Inflammatory macrophage treated with lipopolysaccharide for 4 hours (primary cell): ENCODE results near the gene PCDHB10.
"Not testable (repeated sequence)": the region's sequence is repeated elsewhere in the genome, so short reads cannot be mapped to it uniquely, and the experiment has no call there.

Source experiments
- DNase-seq: peaks from one replicate; pipeline ENCODE4 v3.0.0-alpha.2; 2020

PCDHB10 gene

DNA sequence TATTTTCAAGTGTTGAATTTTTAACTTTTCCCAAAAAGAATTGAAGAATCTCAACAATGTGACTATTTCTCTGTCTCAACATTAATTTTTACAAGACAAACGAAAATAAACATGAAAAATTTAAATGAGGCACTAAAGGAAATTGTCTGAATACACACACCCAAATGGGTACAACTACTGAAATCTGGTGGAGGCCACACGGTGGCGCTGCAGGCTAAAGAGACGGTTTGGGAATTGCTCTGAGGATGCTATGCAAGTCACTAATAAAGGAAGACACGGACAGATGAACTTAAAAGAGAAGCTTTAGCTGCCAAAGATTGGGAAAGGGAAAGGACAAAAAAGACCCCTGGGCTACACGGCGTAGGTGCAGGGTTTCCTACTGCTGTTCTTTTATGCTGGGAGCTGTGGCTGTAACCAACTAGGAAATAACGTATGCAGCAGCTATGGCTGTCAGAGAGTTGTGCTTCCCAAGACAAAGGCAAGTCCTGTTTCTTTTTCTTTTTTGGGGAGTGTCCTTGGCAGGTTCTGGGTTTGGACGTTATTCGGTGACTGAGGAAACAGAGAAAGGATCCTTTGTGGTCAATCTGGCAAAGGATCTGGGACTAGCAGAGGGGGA is at the start of gene PCDHB10:
TSS of gene PCDHB10 (plus strand) at position 244 of the 616 bp plus-strand sequence. CDS start at position 444, 200 bp downstream.
- DNase-seq = no peak

DNA sequence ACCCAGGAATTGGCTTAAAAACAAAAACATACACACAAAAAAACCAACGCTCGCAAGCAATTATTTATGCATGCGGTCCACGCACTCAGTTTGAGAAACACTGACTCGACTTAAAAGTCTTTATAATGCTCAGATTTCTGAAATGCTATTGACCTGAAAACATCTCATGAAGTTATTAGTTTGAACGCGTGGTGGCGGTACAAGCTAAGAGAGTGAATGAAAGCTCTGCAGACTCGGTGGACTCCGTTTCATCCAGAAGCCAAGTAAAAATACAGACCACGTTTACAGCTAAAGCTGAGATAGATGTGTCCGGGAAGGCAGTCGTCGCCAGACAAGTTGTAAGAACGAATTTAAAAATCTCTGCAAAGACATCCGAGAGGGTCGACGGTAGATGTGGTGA is 42.3 kb upstream of the PCDHB10 start, which contains the start of gene PCDHB6:
TSS of gene PCDHB6 (plus strand) at position 246 of the 400 bp plus-strand sequence. CDS start 201 bp downstream, outside the sequence.
- DNase-seq = no peak

DNA sequence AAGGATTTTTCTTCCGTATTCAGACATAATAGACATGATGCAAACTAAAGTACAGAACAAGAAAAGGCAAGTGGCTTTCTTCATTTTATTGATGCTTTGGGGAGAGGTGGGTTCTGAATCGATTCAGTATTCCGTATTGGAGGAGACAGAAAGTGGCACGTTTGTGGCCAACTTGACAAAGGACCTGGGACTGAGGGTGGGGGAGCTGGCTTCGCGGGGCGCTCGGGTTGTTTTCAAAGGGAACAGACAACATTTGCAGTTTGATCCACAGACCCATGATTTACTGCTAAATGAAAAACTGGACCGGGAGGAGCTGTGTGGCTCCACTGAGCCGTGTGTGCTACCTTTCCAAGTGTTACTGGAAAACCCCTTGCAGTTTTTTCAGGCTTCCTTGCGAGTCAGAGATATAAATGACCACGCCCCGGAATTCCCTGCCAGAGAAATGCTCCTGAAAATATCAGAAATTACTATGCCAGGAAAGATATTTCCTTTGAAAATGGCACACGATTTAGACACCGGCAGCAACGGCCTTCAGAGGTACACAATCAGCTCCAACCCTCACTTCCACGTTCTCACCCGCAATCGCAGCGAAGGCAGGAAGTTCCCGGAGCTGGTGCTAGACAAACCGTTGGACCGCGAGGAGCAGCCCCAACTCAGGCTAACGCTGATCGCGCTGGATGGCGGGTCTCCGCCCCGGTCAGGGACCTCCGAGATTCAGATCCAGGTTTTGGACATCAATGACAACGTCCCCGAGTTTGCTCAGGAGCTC is 41.7 kb upstream of the PCDHB10 start:
- no peak for DNase-seq

DNA sequence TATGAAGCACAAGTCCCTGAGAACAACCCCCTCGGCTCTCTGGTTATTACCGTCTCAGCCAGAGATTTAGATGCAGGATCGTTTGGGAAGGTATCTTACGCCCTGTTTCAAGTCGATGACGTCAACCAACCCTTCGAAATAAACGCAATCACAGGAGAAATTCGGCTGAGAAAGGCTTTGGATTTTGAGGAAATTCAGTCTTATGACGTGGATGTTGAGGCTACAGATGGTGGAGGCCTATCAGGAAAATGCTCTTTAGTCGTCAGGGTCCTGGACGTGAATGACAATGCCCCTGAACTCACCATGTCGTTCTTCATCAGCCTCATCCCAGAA is 41.2 kb upstream of the PCDHB10 start:
- no peak for DNase-seq

DNA sequence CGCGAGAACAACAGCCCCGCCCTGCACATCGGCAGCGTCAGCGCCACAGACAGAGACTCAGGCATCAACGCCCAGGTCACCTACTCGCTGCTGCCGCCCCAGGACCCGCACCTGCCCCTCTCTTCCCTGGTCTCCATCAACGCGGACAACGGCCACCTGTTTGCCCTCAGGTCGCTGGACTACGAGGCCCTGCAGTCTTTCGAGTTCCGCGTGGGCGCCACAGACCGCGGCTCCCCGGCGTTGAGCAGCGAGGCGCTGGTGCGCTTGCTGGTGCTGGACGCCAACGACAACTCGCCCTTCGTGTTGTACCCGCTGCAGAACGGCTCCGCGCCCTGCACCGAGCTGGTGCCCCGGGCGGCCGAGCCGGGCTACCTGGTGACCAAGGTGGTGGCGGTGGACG is 40.5 kb upstream of the PCDHB10 start:
- DNase-seq = not testable (repeated sequence)

DNA sequence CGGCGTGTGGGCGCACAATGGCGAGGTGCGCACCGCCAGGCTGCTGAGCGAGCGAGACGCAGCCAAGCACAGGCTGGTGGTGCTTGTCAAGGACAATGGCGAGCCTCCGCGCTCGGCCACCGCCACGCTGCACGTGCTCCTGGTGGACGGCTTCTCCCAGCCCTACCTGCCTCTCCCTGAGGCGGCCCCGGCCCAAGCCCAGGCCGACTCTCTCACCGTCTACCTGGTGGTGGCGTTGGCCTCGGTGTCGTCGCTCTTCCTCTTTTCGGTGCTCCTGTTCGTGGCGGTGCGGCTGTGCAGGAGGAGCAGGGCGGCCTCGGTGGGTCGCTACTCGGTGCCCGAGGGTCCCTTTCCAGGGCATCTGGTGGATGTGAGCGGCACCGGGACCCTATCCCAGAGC is 40.1 kb upstream of the PCDHB10 start:
- DNase-seq = not testable (repeated sequence)

DNA sequence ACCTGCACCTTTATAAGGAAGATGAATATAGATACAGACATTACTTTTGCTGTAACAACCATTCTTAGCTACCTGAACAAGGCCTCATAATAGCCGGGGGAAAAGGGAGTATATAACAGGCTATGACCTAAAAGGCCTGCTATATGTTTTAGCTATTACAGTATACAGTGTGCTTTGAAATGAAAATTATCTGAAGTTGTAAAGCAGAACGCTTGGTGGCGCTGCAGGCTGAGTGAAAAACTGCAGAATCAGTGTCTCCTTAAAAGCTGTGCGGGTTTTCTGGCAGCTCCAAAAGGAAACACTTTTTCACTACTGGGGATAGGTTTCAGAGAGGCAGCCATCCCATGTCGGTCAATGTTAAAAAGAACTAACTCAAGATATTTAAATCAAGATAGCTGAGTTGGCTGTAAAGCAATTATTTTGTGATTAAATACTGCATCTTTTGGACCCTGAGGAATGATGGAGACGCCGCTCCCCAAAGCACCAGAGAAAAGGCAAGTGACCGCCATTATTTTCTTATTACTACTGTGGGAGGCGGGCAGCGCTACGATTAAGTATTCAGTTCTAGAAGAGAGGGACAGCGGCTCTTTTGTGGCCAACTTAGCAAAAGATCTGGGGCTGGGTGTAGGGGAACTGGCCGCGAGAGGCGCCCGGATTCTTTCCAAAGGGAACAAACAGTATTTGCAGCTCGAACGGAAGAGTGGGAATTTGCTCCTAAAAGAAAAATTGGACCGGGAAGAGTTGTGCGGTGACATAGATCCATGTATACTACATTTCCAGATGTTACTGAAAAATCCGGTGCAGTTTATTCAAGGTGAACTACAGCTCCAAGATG is 36.4 kb upstream of the PCDHB10 start:
- DNase-seq = no peak

DNA sequence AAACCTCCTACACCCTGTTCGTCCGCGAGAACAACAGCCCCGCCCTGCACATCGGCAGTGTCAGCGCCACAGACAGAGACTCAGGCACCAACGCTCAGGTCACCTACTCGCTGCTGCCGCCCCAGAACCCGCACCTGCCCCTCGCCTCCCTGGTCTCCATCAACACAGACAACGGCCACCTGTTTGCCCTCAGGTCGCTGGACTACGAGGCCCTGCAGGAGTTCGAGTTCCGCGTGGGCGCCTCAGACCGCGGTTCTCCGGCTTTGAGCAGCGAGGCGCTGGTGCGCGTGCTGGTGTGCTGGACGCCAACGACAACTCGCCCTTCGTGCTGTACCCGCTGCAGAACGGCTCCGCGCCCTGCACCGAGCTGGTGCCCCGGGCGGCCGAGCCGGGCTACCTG is 34.8 kb upstream of the PCDHB10 start:
- DNase-seq = not testable (repeated sequence)

DNA sequence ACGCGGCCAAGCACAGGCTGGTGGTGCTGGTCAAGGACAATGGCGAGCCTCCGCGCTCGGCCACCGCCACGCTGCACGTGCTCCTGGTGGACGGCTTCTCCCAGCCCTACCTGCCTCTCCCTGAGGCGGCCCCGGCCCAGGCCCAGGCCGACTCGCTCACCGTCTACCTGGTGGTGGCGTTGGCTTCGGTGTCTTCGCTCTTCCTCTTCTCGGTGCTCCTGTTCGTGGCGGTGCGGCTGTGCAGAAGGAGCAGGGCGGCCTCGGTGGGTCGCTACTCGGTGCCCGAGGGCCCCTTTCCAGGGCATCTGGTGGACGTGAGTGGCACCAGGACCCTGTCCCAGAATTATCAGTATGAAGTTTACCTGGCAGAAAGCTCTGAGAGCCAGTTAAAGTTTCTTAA is 34.3 kb upstream of the PCDHB10 start:
- not testable (repeated sequence) for DNase-seq

DNA sequence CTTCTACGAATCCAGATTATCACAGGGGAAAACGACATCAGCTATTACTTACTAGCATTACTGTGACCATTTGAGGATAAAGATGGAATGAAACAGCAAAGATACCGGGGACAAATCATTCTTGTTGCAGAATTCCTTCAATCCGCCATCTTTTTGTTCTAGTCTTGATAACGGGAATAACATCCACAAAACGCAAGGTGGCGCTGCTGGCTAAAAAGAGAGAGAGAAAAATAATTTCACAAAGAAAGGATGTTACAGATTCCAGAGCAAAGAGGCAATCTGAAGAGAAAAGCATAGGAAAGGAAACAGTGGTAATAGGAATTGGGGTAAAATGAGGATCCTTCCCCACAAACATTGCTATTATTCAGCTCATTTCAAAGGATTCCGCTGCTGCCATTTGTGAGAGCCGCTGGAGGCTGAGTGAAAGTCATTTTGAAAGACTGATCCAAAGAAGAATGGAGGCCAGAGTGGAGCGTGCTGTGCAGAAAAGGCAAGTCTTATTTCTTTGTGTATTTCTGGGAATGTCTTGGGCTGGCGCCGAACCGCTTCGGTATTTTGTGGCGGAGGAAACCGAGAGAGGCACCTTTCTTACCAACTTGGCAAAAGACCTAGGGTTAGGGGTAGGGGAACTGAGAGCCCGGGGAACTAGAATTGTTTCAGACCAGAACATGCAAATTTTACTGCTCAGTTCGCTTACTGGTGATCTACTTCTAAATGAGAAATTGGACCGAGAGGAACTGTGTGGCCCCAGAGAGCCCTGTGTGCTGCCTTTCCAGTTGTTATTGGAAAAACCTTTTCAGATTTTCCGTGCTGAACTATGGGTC is 19.6 kb upstream of the PCDHB10 start, which contains the start of gene PCDHB7:
TSS of gene PCDHB7 (plus strand) at position 264 of the 824 bp plus-strand sequence. CDS start at position 456, 192 bp downstream.
- DNase-seq = no peak

DNA sequence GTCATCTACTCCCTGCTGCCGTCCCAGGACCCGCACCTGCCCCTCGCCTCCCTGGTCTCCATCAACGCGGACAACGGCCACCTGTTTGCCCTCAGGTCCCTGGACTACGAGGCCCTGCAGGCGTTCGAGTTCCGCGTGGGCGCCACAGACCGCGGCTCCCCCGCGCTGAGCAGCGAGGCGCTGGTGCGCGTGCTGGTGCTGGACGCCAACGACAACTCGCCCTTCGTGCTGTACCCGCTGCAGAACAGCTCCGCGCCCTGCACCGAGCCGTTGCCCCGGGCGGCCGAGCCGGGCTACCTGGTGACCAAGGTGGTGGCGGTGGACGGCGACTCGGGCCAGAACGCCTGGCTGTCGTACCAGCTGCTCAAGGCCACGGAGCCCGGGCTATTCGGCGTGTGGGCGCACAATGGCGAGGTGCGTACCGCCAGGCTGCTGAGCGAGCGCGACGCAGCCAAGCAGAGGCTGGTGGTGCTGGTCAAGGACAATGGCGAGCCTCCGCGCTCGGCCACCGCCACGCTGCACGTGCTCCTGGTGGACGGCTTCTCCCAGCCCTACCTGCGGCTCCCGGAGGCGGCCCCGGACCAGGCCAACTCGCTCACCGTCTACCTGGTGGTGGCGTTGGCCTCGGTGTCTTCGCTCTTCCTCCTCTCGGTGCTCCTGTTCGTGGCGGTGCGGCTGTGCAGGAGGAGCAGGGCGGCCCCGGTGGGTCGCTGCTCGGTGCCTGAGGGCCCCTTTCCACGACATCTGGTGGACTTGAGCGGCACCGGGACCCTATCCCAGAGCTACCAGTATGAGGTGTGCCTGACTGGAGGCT is 17.7 kb upstream of the PCDHB10 start:
- not testable (repeated sequence) for DNase-seq

DNA sequence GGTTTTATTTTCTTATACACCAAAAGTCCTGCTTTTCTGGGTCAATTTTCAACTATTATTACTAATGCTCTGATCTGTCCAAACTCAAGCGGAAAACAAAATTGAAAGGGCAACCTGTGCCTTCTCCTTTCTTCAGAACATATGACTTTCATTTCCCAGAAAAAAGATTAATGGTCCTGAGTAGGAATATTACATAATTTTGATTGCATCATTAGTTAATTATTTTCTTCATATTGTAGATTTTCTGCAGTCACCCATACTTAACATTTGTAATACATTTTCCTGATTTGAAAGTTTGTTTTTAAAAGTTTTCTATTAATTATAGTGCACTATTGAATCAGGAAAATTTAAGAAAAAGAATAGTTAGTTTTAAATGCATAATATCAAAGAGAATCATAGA is 16.2 kb upstream of the PCDHB10 start:
- peak; percentile 1 for DNase-seq

DNA sequence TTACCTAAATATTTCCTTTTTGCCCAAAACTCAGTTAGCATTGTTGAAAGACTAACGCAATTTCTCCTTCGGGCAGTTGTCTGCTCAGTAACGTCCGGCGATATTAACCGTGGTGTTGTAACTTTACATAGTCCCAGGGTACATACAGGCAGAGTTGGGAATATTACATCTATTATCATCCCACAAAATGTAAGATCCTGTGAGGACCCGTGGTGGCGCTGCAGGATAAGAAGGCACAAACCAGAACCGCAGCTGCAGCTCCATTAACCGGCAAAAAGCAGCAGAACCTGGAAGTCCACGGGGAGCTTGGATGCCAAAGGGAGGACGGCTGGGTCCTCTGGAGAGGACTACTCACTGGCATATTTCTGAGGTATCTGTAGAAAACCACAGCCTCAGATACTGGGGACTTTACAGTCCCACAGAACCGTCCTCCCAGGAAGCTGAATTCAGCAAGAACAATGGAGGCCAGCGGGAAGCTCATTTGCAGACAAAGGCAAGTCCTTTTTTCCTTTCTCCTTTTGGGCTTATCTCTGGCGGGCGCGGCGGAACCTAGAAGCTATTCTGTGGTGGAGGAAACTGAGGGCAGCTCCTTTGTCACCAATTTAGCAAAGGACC is 14.5 kb upstream of the PCDHB10 start, which contains the start of gene PCDHB8:
TSS of gene PCDHB8 (plus strand) at position 214 of the 615 bp plus-strand sequence. CDS start at position 459, 245 bp downstream.
- not testable (repeated sequence) for DNase-seq

DNA sequence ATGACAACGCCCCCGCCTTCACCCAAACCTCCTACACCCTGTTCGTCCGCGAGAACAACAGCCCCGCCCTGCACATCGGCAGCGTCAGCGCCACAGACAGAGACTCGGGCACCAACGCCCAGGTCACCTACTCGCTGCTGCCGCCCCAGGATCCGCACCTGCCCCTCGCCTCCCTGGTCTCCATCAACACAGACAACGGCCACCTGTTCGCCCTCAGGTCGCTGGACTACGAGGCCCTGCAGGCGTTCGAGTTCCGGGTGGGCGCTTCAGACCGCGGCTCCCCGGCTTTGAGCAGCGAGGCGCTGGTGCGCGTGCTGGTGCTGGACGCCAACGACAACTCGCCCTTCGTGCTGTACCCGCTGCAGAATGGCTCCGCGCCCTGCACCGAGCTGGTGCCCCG is 12.8 kb upstream of the PCDHB10 start:
- not testable (repeated sequence) for DNase-seq

DNA sequence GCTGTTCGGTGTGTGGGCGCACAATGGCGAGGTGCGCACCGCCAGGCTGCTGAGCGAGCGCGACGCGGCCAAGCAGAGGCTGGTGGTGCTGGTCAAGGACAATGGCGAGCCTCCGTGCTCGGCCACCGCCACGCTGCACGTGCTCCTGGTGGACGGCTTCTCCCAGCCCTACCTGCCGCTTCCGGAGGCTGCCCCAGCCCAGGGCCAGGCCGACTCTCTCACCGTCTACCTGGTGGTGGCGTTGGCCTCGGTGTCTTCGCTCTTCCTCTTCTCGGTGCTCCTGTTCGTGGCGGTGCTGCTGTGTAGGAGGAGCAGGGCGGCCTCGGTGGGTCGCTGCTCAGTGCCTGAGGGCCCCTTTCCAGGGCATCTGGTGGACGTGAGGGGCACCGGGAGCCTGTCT is 12.3 kb upstream of the PCDHB10 start:
- not testable (repeated sequence) for DNase-seq

DNA sequence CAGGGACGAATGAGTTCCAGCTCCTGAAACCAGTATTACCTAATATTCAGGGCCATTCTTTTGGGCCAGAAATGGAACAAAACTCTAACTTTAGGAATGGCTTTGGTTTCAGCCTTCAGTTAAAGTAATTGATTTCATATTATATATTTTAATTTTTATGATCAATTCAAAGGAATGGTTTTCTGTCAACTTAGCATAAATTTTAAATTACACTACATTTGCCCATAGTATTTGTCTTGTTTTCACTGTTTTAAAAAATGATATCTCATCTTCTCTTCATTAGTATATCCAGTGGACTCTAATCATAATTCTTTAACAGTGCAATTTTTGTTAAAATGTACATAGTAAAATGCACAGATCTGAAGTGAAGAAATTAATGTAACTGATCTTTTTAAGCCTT is 11.8 kb upstream of the PCDHB10 start:
- no peak for DNase-seq

DNA sequence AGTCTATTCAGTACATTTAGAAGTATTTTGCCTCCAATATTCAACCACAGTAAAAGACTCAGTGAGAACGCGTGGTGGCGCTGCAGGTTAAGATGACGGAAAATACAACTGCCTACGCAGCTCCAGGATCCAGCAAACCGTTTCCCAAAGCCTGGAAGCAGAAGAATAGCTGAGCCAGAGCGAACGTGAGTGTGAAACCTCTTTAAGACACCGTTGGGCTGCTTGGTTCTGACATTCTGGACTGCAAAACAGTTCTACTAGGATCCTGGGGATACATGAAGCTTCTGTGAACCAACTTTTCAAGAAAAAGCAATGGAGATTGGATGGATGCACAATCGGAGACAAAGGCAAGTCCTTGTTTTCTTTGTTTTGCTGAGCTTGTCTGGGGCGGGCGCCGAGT is 9.9 kb upstream of the PCDHB10 start, which contains the start of gene PCDHB16:
TSS of gene PCDHB16 (plus strand) at position 140 of the 400 bp plus-strand sequence. CDS start at position 313, 173 bp downstream.
- DNase-seq = no peak

DNA sequence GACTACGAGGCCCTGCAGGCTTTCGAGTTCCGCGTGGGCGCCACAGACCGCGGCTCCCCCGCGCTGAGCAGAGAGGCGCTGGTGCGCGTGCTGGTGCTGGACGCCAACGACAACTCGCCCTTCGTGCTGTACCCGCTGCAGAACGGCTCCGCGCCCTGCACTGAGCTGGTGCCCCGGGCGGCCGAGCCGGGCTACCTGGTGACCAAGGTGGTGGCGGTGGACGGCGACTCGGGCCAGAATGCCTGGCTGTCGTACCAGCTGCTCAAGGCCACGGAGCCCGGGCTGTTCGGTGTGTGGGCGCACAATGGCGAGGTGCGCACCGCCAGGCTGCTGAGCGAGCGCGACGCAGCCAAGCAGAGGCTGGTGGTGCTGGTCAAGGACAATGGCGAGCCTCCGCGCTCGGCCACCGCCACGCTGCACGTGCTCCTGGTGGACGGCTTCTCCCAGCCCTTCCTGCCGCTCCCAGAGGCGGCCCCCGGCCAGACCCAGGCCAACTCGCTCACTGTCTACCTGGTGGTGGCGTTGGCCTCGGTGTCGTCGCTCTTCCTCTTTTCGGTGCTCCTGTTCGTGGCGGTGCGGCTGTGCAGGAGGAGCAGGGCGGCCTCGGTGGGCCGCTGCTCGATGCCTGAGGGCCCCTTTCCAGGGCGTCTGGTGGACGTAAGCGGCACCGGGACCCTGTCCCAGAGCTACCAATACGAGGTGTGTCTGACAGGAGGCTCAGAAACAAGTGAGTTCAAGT is 7.9 kb upstream of the PCDHB10 start:
- DNase-seq = not testable (repeated sequence)

DNA sequence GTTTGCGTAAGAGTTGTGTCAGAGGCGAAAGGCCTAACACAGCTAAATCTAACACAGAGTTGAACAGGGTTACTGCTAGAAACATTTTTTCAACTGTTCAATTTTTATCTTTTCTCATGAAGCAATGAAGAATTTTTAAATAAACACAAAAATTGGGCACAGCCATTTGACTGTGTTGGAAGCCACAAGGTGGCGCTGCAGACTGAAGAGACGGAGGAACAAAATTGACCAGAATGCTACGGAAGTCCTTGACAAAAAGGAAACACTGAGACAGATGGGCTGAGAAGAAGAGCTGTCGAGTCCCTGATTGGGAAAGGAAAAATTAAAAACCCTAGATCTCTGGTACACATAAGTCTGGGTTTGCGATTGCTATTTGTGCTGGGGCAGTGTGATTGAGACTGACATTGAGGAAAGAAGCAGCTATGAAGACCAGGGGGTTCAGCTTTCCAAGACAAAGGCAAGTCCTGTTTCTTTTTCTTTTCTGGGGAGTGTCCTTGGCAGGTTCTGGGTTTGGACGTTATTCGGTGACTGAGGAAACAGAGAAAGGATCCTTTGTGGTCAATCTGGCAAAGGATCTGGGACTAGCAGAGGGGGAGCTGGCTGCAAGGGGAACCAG is 5.1 kb upstream of the PCDHB10 start, which contains the start of gene PCDHB9:
TSS of gene PCDHB9 (plus strand) at position 265 of the 616 bp plus-strand sequence. CDS start at position 423, 158 bp downstream.
- DNase-seq = no peak
